Measurements from ENCODE around the gene ENTHD1. TPM values are rescaled to one million over a fixed set of nuclear protein-coding genes. Genes with fewer than 3 reads are reported as not detected.

The ENTHD1 gene
- total and polyA plus RNA-seq, 12 donors = 0.09 TPM; not detected in 11

GRCh38 chr22:39927544-39927943, 34.0 kb upstream of the ENTHD1 start:
- no peak overlapping the region for H3K27ac ChIP-seq
- no peaks in the 10 kb centered on the region for H3K36me3 ChIP-seq
- no peak overlapping the region for H3K4me3 ChIP-seq
- 53 to 57% methylated on average over 7 of the region's 7 CpGs for WGBS, 2 donors
- no peaks in the 10 kb centered on the region for H3K9me3 ChIP-seq
- DNase-seq = no peak
- TF ChIP-seq CTCF (IDR thresholded peaks at IDR 0.05) = no peak
- ATAC-seq = no peak
- H3K27me3 ChIP-seq = peaks cover 0 to 88% (median 62%) of the 10 kb centered on the region in 7 donors
- intact Hi-C loops (cut with DNase I) = no loop called here
- peaks cover 0 to 40% (median 0%) of the 10 kb centered on the region in 9 donors for H3K4me1 ChIP-seq

- WGBS, 2 donors = 72 to 76% methylated on average over 5 of the region's 5 CpGs
- Histone ChIP-seq H3K9me3 (no peaks in the 10 kb centered on the region), H3K27ac (no peak overlapping the region), H3K36me3 (no peaks in the 10 kb centered on the region), H3K27me3 (peaks cover 0 to 81% (median 63%) of the 10 kb centered on the region in 7 donors), H3K4me3 (no peak overlapping the region), H3K4me1 (peaks cover 0 to 40% (median 0%) of the 10 kb centered on the region in 9 donors)
- intact Hi-C loops (cut with DNase I) = no loop called here
- DNase-seq (no peak), ATAC-seq (no peak)
- TF ChIP-seq CTCF (IDR thresholded peaks at IDR 0.05) = no peak
Observed at GRCh38 chr22:39926753-39927152, 33.2 kb upstream of the ENTHD1 start.

GRCh38 chr22:39925909-39926679, 32.5 kb upstream of the ENTHD1 start:
- intact Hi-C loops (cut with DNase I) = no loop called here
- TF ChIP-seq CTCF (IDR thresholded peaks at IDR 0.05) = no peak
- DNase-seq = no peak
- Histone ChIP-seq H3K36me3 (no peaks in the 10 kb centered on the region), H3K4me1 (peaks cover 0 to 35% (median 0%) of the 10 kb centered on the region in 9 donors), H3K27me3 (peaks cover 0 to 78% (median 59%) of the 10 kb centered on the region in 7 donors), H3K27ac (no peak overlapping the region), H3K9me3 (no peaks in the 10 kb centered on the region), H3K4me3 (no peak overlapping the region)
- no peak for ATAC-seq
- 66 to 73% methylated on average over 8 of the region's 8 CpGs for WGBS, 2 donors

- Histone ChIP-seq H3K4me1 (peaks cover 0 to 27% (median 0%) of the 10 kb centered on the region in 9 donors), H3K36me3 (no peaks in the 10 kb centered on the region), H3K4me3 (no peak overlapping the region), H3K27me3 (peaks cover 0 to 71% (median 55%) of the 10 kb centered on the region in 7 donors), H3K27ac (no peak overlapping the region), H3K9me3 (no peaks in the 10 kb centered on the region)
- 85 to 87% methylated on average over 2 of the region's 2 CpGs for WGBS, 2 donors
- intact Hi-C loops (cut with DNase I) = no loop called here
- DNase-seq = no peak
- no peak for ATAC-seq
- TF ChIP-seq CTCF (IDR thresholded peaks at IDR 0.05) = no peak
Observed at GRCh38 chr22:39925273-39925672, 31.7 kb upstream of the ENTHD1 start.

Measured in heart right ventricle (tissue), 16 donors.